IMR-90 (cell line): ENCODE measurements around the gene FBXL4.

Experiments used
- BHLHE40 ChIP-seq: fragments of 150-350 bp; IDR thresholded peaks from 2 replicates; pipeline ENCODE4 v1.6.1; 2016; ENCODE audit warnings: mild to moderate bottlenecking, low read depth, low read length
- CEBPB ChIP-seq: IDR thresholded peaks from 2 replicates; pipeline ENCODE4 v1.6.1; 2012; ENCODE audit warnings: low read depth, low read length, improper control_type of control experiment
- POLR2A ChIP-seq: IDR thresholded peaks from 2 replicates; pipeline ENCODE4 v1.6.1; 2012; ENCODE audit warnings: mild to moderate bottlenecking, low read depth, low read length
- RAD21 ChIP-seq: IDR thresholded peaks from 2 replicates; pipeline ENCODE4 v1.6.1; 2012; ENCODE audit warnings: low read length, improper control_type of control experiment
- RFX5 ChIP-seq: IDR thresholded peaks from 2 replicates; pipeline ENCODE4 v1.8.0; 2012; ENCODE audit warnings: low read depth, mild to moderate bottlenecking, low read length, moderate library complexity
- USF2 ChIP-seq: fragments of 150-350 bp; IDR thresholded peaks from 2 replicates; pipeline ENCODE4 v1.6.1; 2017; ENCODE audit warnings: mild to moderate bottlenecking, antibody characterized with exemption, low read length, low read depth
- TF ChIP-seq, protein P1 (sequence below): conservative IDR thresholded peaks from 2 replicates; pipeline ENCODE4 v1.5.1; 2012; ENCODE audit warnings: mild to moderate bottlenecking, low read depth, low read length, improper control_type of control experiment
- TF ChIP-seq, protein P2 (sequence below): fragments of 150-350 bp; IDR thresholded peaks from 2 replicates; pipeline ENCODE4 v1.6.1; 2016; ENCODE audit warnings: low read depth, mild to moderate bottlenecking, low read length, moderate library complexity, borderline replicate concordance

DNA sequence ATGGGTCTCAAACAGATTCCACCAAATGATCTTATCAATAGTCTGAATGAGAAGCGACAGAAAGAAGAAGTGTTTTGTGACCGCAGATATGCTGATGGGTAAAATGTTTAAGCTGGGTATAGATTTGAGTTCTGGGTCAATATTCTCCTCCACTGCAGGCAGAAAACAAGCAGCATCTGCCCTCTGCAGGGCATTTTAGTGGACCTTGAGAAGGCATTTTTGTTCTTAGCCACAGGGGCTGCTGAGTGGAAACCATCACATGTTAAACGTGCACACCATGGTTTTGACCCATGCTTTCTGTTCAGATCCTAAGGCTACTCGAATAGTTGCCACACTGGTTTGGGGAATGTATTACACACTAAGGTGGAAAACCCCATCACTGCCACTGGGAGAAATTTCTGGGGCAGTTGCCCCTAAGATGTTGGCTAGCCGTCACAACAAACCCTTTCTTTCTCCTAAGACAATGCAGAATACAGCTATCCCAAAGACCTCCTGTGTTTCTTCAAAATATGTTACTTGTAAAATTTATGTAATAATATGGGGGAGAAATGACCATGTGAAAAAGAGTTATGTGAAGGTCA is 107.9 kb downstream of the FBXL4 start:
- TF ChIP-seq, protein P1, sequence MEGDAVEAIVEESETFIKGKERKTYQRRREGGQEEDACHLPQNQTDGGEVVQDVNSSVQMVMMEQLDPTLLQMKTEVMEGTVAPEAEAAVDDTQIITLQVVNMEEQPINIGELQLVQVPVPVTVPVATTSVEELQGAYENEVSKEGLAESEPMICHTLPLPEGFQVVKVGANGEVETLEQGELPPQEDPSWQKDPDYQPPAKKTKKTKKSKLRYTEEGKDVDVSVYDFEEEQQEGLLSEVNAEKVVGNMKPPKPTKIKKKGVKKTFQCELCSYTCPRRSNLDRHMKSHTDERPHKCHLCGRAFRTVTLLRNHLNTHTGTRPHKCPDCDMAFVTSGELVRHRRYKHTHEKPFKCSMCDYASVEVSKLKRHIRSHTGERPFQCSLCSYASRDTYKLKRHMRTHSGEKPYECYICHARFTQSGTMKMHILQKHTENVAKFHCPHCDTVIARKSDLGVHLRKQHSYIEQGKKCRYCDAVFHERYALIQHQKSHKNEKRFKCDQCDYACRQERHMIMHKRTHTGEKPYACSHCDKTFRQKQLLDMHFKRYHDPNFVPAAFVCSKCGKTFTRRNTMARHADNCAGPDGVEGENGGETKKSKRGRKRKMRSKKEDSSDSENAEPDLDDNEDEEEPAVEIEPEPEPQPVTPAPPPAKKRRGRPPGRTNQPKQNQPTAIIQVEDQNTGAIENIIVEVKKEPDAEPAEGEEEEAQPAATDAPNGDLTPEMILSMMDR: peak; percentile 29; the same call in 1 of the 2 replicates
- TF ChIP-seq CEBPB: no peak
- TF ChIP-seq, protein P2, sequence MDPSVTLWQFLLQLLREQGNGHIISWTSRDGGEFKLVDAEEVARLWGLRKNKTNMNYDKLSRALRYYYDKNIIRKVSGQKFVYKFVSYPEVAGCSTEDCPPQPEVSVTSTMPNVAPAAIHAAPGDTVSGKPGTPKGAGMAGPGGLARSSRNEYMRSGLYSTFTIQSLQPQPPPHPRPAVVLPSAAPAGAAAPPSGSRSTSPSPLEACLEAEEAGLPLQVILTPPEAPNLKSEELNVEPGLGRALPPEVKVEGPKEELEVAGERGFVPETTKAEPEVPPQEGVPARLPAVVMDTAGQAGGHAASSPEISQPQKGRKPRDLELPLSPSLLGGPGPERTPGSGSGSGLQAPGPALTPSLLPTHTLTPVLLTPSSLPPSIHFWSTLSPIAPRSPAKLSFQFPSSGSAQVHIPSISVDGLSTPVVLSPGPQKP: no peak
- TF ChIP-seq RAD21: no peak; the same call in 1 of the 2 replicates
- TF ChIP-seq POLR2A: no peak
- TF ChIP-seq RFX5: no peak
- no peak for TF ChIP-seq BHLHE40
- TF ChIP-seq USF2: no peak
